Measurements from ENCODE around the gene ZBTB20.

ZBTB20 gene

DNA sequence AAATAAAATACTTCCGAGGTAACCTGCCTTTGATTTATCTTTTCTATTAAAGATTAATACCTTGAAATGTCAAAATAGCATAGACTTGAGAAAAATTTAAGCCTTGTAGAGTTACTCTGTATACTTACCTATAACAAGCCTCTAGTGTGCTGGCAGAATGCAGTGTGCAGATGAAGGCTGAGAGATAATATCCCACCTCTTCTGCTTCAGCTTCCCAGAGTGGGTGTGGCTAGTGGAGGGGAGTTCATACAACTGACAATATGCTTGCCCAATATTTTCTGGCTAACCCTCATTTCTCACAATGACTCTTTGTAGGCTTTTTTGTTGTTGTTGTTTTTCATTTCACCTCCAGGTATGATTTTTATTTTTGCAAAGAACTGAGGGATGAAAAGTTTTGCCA is 15.7 kb upstream of the ZBTB20 start:
- Histone ChIP-seq H3K27me3 (ENCODE audit: insufficient read depth, poor library complexity, severe bottlenecking) (no peaks in the 10 kb centered on the region), H3K4me3 (replicated peaks; ENCODE audit: insufficient read depth, low read length) (no peak overlapping the region), H3K27ac (replicated peaks) (no peak overlapping the region)
- TF ChIP-seq, protein P1, sequence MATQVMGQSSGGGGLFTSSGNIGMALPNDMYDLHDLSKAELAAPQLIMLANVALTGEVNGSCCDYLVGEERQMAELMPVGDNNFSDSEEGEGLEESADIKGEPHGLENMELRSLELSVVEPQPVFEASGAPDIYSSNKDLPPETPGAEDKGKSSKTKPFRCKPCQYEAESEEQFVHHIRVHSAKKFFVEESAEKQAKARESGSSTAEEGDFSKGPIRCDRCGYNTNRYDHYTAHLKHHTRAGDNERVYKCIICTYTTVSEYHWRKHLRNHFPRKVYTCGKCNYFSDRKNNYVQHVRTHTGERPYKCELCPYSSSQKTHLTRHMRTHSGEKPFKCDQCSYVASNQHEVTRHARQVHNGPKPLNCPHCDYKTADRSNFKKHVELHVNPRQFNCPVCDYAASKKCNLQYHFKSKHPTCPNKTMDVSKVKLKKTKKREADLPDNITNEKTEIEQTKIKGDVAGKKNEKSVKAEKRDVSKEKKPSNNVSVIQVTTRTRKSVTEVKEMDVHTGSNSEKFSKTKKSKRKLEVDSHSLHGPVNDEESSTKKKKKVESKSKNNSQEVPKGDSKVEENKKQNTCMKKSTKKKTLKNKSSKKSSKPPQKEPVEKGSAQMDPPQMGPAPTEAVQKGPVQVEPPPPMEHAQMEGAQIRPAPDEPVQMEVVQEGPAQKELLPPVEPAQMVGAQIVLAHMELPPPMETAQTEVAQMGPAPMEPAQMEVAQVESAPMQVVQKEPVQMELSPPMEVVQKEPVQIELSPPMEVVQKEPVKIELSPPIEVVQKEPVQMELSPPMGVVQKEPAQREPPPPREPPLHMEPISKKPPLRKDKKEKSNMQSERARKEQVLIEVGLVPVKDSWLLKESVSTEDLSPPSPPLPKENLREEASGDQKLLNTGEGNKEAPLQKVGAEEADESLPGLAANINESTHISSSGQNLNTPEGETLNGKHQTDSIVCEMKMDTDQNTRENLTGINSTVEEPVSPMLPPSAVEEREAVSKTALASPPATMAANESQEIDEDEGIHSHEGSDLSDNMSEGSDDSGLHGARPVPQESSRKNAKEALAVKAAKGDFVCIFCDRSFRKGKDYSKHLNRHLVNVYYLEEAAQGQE (IDR thresholded peaks at IDR 0.05; ENCODE audit: insufficient replicate concordance, low read depth): no peak
- DNase-seq (ENCODE audit: low read depth in 1 of 2, low spot score in 1 of 2): no peak

GRCh38 chr3:115161866-115162265 is 14.8 kb upstream of the ZBTB20 start:
- no peak overlapping the region for H3K27ac ChIP-seq (replicated peaks)
- TF ChIP-seq GABPA (IDR thresholded peaks at IDR 0.05; ENCODE audit: low read depth) (no peak), POLR2AphosphoS5 (IDR thresholded peaks at IDR 0.05; ENCODE audit: low read depth) (no peak), SPI1 (IDR thresholded peaks at IDR 0.05; ENCODE audit: borderline replicate concordance, low read depth) (no peak)
- TF ChIP-seq, protein P1 (IDR thresholded peaks at IDR 0.05; ENCODE audit: insufficient replicate concordance, low read depth): no peak
- TF ChIP-seq, protein P2, sequence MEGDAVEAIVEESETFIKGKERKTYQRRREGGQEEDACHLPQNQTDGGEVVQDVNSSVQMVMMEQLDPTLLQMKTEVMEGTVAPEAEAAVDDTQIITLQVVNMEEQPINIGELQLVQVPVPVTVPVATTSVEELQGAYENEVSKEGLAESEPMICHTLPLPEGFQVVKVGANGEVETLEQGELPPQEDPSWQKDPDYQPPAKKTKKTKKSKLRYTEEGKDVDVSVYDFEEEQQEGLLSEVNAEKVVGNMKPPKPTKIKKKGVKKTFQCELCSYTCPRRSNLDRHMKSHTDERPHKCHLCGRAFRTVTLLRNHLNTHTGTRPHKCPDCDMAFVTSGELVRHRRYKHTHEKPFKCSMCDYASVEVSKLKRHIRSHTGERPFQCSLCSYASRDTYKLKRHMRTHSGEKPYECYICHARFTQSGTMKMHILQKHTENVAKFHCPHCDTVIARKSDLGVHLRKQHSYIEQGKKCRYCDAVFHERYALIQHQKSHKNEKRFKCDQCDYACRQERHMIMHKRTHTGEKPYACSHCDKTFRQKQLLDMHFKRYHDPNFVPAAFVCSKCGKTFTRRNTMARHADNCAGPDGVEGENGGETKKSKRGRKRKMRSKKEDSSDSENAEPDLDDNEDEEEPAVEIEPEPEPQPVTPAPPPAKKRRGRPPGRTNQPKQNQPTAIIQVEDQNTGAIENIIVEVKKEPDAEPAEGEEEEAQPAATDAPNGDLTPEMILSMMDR (IDR thresholded peaks at IDR 0.05; ENCODE audit: insufficient read depth, low read length): no peak
- H3K4me3 ChIP-seq (replicated peaks; ENCODE audit: insufficient read depth, low read length): no peak overlapping the region
- no peaks in the 10 kb centered on the region for H3K27me3 ChIP-seq (ENCODE audit: insufficient read depth, poor library complexity, severe bottlenecking)
- no peak for DNase-seq (ENCODE audit: low read depth in 1 of 2, low spot score in 1 of 2)

DNA sequence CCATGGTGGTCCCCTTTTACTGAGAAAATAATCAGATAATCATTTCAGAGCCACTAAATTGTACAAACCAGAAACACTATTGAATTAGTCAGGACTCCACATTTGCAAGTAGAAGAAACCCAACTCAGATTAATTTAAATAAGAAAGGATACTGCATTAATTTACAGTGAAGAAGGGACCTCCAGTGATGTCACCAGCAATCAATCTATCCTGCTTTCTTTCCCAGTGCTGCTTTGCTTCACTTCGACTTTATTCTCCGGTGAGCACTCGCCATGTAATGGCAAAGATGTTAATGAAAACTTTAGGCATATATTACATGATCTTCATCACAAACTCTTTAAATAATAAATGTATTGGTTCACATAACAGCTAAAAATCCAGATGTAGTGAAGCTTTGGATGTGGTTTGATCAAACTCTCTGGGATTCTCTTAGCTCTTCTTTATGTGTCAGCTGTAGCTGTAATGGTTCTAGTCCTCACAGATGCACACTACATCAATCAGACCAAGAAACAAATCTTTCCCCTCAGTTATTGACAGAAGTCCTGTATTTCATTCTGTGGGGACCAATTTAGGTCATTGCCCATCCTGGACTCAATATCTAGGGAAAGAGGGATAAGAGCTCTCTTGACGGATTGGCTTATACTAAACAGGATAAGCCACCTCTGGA is 14.2 kb upstream of the ZBTB20 start:
- Histone ChIP-seq H3K4me3 (replicated peaks; ENCODE audit: insufficient read depth, low read length) (no peak overlapping the region), H3K27ac (replicated peaks) (no peak overlapping the region), H3K27me3 (ENCODE audit: insufficient read depth, poor library complexity, severe bottlenecking) (no peaks in the 10 kb centered on the region)
- DNase-seq (ENCODE audit: low read depth in 1 of 2, low spot score in 1 of 2): no peak
- TF ChIP-seq GABPA (IDR thresholded peaks at IDR 0.05; ENCODE audit: low read depth) (no peak), POLR2AphosphoS5 (IDR thresholded peaks at IDR 0.05; ENCODE audit: low read depth) (no peak), SPI1 (IDR thresholded peaks at IDR 0.05; ENCODE audit: borderline replicate concordance, low read depth) (no peak)
- TF ChIP-seq, protein P2 (IDR thresholded peaks at IDR 0.05; ENCODE audit: insufficient read depth, low read length): no peak
- TF ChIP-seq, protein P1 (IDR thresholded peaks at IDR 0.05; ENCODE audit: insufficient replicate concordance, low read depth): no peak
